ENCODE results near the gene BMPR1A.

The BMPR1A gene

GRCh38 chr10:86821388-86821999 is 65.1 kb downstream of the BMPR1A start:
- H3K4me1 ChIP-seq (ENCODE audit: control insufficient read depth, insufficient read depth, low read length) = peaks cover 13% of the 10 kb centered on the region
- no peak overlapping the region for H3K27ac ChIP-seq (ENCODE audit: low read depth, low read length)
- H3K36me3 ChIP-seq (ENCODE audit: control insufficient read depth, insufficient read depth, low read length) = no peaks in the 10 kb centered on the region
- no peak overlapping the region for H3K9ac ChIP-seq (ENCODE audit: low read length)
- no peak overlapping the region for H3K4me3 ChIP-seq (ENCODE audit: low read length)
- no peaks in the 10 kb centered on the region for H3K27me3 ChIP-seq (ENCODE audit: control insufficient read depth, insufficient read depth, low read length)

DNA sequence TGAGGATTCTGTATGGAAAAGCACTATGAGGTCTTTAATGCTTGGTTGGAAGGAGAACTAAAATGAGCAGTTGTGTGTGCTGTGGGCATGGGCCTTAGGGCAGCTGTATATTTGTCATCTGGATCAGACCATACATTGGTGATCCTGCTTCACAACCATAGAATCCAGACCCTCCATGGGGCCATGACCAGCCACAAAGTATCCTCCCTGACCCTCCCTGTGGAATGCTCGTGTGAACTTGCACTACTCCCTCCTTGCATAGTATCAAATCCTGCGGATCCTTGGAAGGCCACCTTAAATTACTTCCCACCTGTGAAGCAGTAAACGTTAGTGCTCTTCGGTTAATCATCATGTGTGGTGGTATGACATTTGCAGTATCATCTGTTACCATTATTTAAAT is 67.1 kb downstream of the BMPR1A start:
- Histone ChIP-seq H3K27ac (ENCODE audit: low read depth, low read length) (no peak overlapping the region), H3K9ac (ENCODE audit: low read length) (no peak overlapping the region), H3K4me3 (ENCODE audit: low read length) (no peak overlapping the region), H3K36me3 (ENCODE audit: control insufficient read depth, insufficient read depth, low read length) (no peaks in the 10 kb centered on the region), H3K4me1 (ENCODE audit: control insufficient read depth, insufficient read depth, low read length) (peaks cover 9% of the 10 kb centered on the region), H3K27me3 (ENCODE audit: control insufficient read depth, insufficient read depth, low read length) (no peaks in the 10 kb centered on the region)

DNA sequence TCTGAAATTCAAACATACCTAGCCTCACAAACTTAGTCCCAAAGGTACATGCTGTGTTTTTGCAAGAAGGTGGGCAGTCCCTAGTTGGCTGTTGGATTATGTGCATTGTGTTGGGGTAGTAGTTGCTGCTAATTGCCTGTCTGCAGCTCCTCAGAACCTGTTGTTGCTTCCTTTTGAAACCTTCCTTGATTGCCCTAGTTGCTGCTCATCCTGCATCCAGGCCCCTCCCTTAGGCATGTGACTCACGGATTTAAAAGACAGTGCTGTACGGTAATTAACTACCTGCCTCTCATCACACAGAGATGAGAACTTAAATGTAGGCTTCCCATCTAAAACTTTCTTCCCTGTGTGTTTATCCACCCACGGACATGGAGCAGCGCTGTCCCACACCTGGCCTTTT is 67.7 kb downstream of the BMPR1A start:
- Histone ChIP-seq H3K36me3 (ENCODE audit: control insufficient read depth, insufficient read depth, low read length) (no peaks in the 10 kb centered on the region), H3K4me3 (ENCODE audit: low read length) (no peak overlapping the region), H3K4me1 (ENCODE audit: control insufficient read depth, insufficient read depth, low read length) (peaks cover 13% of the 10 kb centered on the region), H3K9ac (ENCODE audit: low read length) (no peak overlapping the region), H3K27me3 (ENCODE audit: control insufficient read depth, insufficient read depth, low read length) (no peaks in the 10 kb centered on the region), H3K27ac (ENCODE audit: low read depth, low read length) (no peak overlapping the region)

GRCh38 chr10:86825366-86825765 is 68.9 kb downstream of the BMPR1A start:
- no peak overlapping the region for H3K27ac ChIP-seq (ENCODE audit: low read depth, low read length)
- H3K36me3 ChIP-seq (ENCODE audit: control insufficient read depth, insufficient read depth, low read length) = no peaks in the 10 kb centered on the region
- H3K27me3 ChIP-seq (ENCODE audit: control insufficient read depth, insufficient read depth, low read length) = no peaks in the 10 kb centered on the region
- H3K9ac ChIP-seq (ENCODE audit: low read length) = no peak overlapping the region
- no peak overlapping the region for H3K4me3 ChIP-seq (ENCODE audit: low read length)
- peaks cover 19% of the 10 kb centered on the region for H3K4me1 ChIP-seq (ENCODE audit: control insufficient read depth, insufficient read depth, low read length)

DNA sequence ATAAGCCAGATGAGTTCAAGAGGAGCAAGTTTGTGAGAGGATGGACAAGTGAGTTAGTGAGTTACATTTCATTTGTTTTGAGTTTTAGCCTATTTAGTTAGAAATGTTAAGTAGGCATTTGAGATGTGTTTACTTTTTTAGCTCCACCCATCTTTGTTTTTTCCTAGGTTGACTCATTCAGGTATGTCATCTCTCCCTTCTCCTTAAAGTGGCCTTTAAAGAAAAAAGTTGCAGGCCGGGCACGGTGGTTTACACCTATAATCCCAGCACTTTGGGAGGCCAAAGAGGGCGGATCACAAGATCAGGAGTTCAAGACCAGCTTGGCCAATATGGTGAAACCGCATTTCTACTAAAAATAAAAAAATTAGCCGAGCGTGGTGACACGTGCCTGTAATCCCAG is 71.2 kb downstream of the BMPR1A start:
- Histone ChIP-seq H3K36me3 (ENCODE audit: control insufficient read depth, insufficient read depth, low read length) (no peaks in the 10 kb centered on the region), H3K9ac (ENCODE audit: low read length) (no peak overlapping the region), H3K27ac (ENCODE audit: low read depth, low read length) (no peak overlapping the region), H3K4me3 (ENCODE audit: low read length) (no peak overlapping the region), H3K4me1 (ENCODE audit: control insufficient read depth, insufficient read depth, low read length) (peaks cover 20% of the 10 kb centered on the region), H3K27me3 (ENCODE audit: control insufficient read depth, insufficient read depth, low read length) (no peaks in the 10 kb centered on the region)

GRCh38 chr10:86828145-86828544 is 71.7 kb downstream of the BMPR1A start:
- Histone ChIP-seq H3K9ac (ENCODE audit: low read length) (no peak overlapping the region), H3K27me3 (ENCODE audit: control insufficient read depth, insufficient read depth, low read length) (no peaks in the 10 kb centered on the region), H3K4me3 (ENCODE audit: low read length) (no peak overlapping the region), H3K36me3 (ENCODE audit: control insufficient read depth, insufficient read depth, low read length) (no peaks in the 10 kb centered on the region), H3K4me1 (ENCODE audit: control insufficient read depth, insufficient read depth, low read length) (peaks cover 19% of the 10 kb centered on the region), H3K27ac (ENCODE audit: low read depth, low read length) (no peak overlapping the region)

GRCh38 chr10:86829472-86829871 is 73.1 kb downstream of the BMPR1A start:
- Histone ChIP-seq H3K27me3 (ENCODE audit: control insufficient read depth, insufficient read depth, low read length) (no peaks in the 10 kb centered on the region), H3K4me1 (ENCODE audit: control insufficient read depth, insufficient read depth, low read length) (peaks cover 20% of the 10 kb centered on the region), H3K9ac (ENCODE audit: low read length) (no peak overlapping the region), H3K36me3 (ENCODE audit: control insufficient read depth, insufficient read depth, low read length) (no peaks in the 10 kb centered on the region), H3K27ac (ENCODE audit: low read depth, low read length) (peak overlapping the region; percentile 12), H3K4me3 (ENCODE audit: low read length) (no peak overlapping the region)

GRCh38 chr10:86830043-86830591 is 73.7 kb downstream of the BMPR1A start:
- Histone ChIP-seq H3K36me3 (ENCODE audit: control insufficient read depth, insufficient read depth, low read length) (no peaks in the 10 kb centered on the region), H3K27ac (ENCODE audit: low read depth, low read length) (no peak overlapping the region), H3K27me3 (ENCODE audit: control insufficient read depth, insufficient read depth, low read length) (no peaks in the 10 kb centered on the region), H3K4me1 (ENCODE audit: control insufficient read depth, insufficient read depth, low read length) (peaks cover 20% of the 10 kb centered on the region), H3K4me3 (ENCODE audit: low read length) (no peak overlapping the region), H3K9ac (ENCODE audit: low read length) (no peak overlapping the region)

GRCh38 chr10:86833969-86834368 is 77.5 kb downstream of the BMPR1A start:
- Histone ChIP-seq H3K9ac (ENCODE audit: low read length) (no peak overlapping the region), H3K27ac (ENCODE audit: low read depth, low read length) (no peak overlapping the region), H3K4me3 (ENCODE audit: low read length) (no peak overlapping the region), H3K36me3 (ENCODE audit: control insufficient read depth, insufficient read depth, low read length) (no peaks in the 10 kb centered on the region), H3K4me1 (ENCODE audit: control insufficient read depth, insufficient read depth, low read length) (peaks cover 25% of the 10 kb centered on the region), H3K27me3 (ENCODE audit: control insufficient read depth, insufficient read depth, low read length) (no peaks in the 10 kb centered on the region)

DNA sequence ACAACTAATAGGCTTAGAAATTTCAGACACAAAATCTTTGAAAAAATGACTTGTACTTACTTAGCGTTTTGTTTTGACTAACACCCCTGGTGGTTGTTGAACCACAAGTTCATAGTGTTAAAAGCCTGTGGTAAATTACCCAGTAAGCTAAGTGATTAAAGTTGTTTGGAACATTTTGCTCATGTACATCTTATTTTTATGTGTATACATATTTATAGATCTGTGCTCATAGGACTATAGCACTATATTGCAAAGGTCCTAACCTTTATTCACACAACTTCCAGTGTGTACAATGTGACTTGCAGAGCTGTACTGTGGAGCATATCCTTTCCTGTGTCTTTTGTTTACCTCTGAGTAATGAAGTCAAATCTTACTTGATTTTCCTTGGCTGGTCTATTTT is 79.6 kb downstream of the BMPR1A start:
- H3K27ac ChIP-seq (ENCODE audit: low read depth, low read length) = no peak overlapping the region
- H3K36me3 ChIP-seq (ENCODE audit: control insufficient read depth, insufficient read depth, low read length) = no peaks in the 10 kb centered on the region
- H3K4me1 ChIP-seq (ENCODE audit: control insufficient read depth, insufficient read depth, low read length) = peaks cover 15% of the 10 kb centered on the region
- no peak overlapping the region for H3K4me3 ChIP-seq (ENCODE audit: low read length)
- H3K9ac ChIP-seq (ENCODE audit: low read length) = no peak overlapping the region
- H3K27me3 ChIP-seq (ENCODE audit: control insufficient read depth, insufficient read depth, low read length) = no peaks in the 10 kb centered on the region

- H3K4me1 ChIP-seq (ENCODE audit: control insufficient read depth, insufficient read depth, low read length) = peaks cover 15% of the 10 kb centered on the region
Measured at GRCh38 chr10:86837663-86838062, 81.2 kb downstream of the BMPR1A start.

GRCh38 chr10:86840498-86840897 is 84.1 kb downstream of the BMPR1A start:
- Histone ChIP-seq H3K36me3 (ENCODE audit: control insufficient read depth, insufficient read depth, low read length) (peaks cover 3% of the 10 kb centered on the region), H3K27ac (ENCODE audit: low read depth, low read length) (no peak overlapping the region), H3K27me3 (ENCODE audit: control insufficient read depth, insufficient read depth, low read length) (no peaks in the 10 kb centered on the region), H3K4me3 (ENCODE audit: low read length) (no peak overlapping the region), H3K4me1 (ENCODE audit: control insufficient read depth, insufficient read depth, low read length) (peaks cover 8% of the 10 kb centered on the region), H3K9ac (ENCODE audit: low read length) (no peak overlapping the region)

More at GRCh38 chr10:86837663-86838062, 81.2 kb downstream of the BMPR1A start:
- no peak overlapping the region for H3K4me3 ChIP-seq (ENCODE audit: low read length)
- H3K27ac ChIP-seq (ENCODE audit: low read depth, low read length) = no peak overlapping the region
- H3K27me3 ChIP-seq (ENCODE audit: control insufficient read depth, insufficient read depth, low read length) = no peaks in the 10 kb centered on the region
- no peaks in the 10 kb centered on the region for H3K36me3 ChIP-seq (ENCODE audit: control insufficient read depth, insufficient read depth, low read length)
- no peak overlapping the region for H3K9ac ChIP-seq (ENCODE audit: low read length)

- H3K4me3 ChIP-seq (ENCODE audit: low read length) = no peak overlapping the region
- no peaks in the 10 kb centered on the region for H3K4me1 ChIP-seq (ENCODE audit: control insufficient read depth, insufficient read depth, low read length)
- peaks cover 3% of the 10 kb centered on the region for H3K36me3 ChIP-seq (ENCODE audit: control insufficient read depth, insufficient read depth, low read length)
- H3K27ac ChIP-seq (ENCODE audit: low read depth, low read length) = no peak overlapping the region
- no peaks in the 10 kb centered on the region for H3K27me3 ChIP-seq (ENCODE audit: control insufficient read depth, insufficient read depth, low read length)
- H3K9ac ChIP-seq (ENCODE audit: low read length) = no peak overlapping the region
Measured at GRCh38 chr10:86846088-86846487, 89.7 kb downstream of the BMPR1A start.

Data from rectal smooth muscle tissue (tissue), 1 donor.